Endothelial cell (in vitro differentiated cells): Measurements from ENCODE around the gene ETV1. TPM values are rescaled to one million over a fixed set of nuclear protein-coding genes. Genes with fewer than 3 reads are reported as not detected.

Experiments used
- DNase-seq: peaks from one replicate; pipeline ENCODE4 v3.0.0; 2021; ENCODE audit warnings: low spot score
- H3K27ac Mint-ChIP-seq: one replicate; pipeline ENCODE4 v1.8.0; 2021; ENCODE audit warnings: mixed read lengths, inconsistent platforms; ENCODE audit not compliant: unreplicated experiment
- H3K27me3 Mint-ChIP-seq: one replicate; pipeline ENCODE4 v1.8.0; 2021; ENCODE audit warnings: mild to moderate bottlenecking, moderate library complexity, mixed read lengths, inconsistent platforms; ENCODE audit not compliant: unreplicated experiment
- H3K36me3 Mint-ChIP-seq: one replicate; pipeline ENCODE4 v1.8.0; 2021; ENCODE audit warnings: mild to moderate bottlenecking, low read depth, mixed read lengths, inconsistent platforms; ENCODE audit not compliant: unreplicated experiment
- H3K4me1 Mint-ChIP-seq: one replicate; pipeline ENCODE4 v1.8.0; 2021; ENCODE audit warnings: mild to moderate bottlenecking, mixed read lengths, inconsistent platforms; ENCODE audit not compliant: unreplicated experiment
- H3K4me3 Mint-ChIP-seq: one replicate; pipeline ENCODE4 v1.8.0; 2021; ENCODE audit warnings: mild to moderate bottlenecking, mixed read lengths, inconsistent platforms; ENCODE audit not compliant: unreplicated experiment
- H3K9me3 Mint-ChIP-seq: one replicate; pipeline ENCODE4 v1.8.0; 2021; ENCODE audit warnings: mixed read lengths, inconsistent platforms; ENCODE audit not compliant: unreplicated experiment
- total RNA-seq: library from RNA; stranded (reverse); fragmentation: NEBNext Ultra II Directional; extraction: Animal tissue kit (Norgen Biotek cat#: 25700); gene quantifications from one replicate; pipeline ENCODE4 v1.2.1, GENCODE V29; 2021; ENCODE audit not compliant: unreplicated experiment
- TF ChIP-seq, protein P1 (sequence below): fragments of 200-600 bp; sonication (generic); IDR thresholded peaks from one replicate; pipeline ENCODE4 v1.5.0; 2021; ENCODE audit warnings: antibody characterized with exemption; ENCODE audit not compliant: unreplicated experiment

Gene ETV1
- total RNA-seq, 1 donor from 2014 or later, result 18.2 TPM

DNA sequence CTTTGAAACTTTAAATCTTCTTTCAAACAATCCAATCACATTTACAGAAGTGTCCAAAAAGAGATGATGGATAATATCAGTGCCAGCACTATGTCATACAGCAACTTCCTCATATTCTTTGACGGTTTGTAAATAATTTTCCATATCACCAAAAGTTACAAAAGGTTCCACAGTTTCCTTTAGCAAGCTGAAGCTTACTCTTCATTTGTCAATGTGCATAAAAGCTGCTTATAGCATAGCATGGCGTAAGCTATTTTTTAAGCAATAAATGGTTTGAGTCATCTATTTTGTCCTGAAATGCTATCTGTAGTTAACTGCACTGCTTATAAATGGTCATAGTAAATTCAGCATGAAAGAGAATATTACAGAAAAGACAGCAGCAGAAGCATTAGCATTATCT, 95.1 kb downstream of the ETV1 start:
- no peaks in the 10 kb centered on the region for H3K4me1 Mint-ChIP-seq
- DNase-seq, result no peak
- H3K4me3 Mint-ChIP-seq, result no peak overlapping the region
- TF ChIP-seq, protein P1, sequence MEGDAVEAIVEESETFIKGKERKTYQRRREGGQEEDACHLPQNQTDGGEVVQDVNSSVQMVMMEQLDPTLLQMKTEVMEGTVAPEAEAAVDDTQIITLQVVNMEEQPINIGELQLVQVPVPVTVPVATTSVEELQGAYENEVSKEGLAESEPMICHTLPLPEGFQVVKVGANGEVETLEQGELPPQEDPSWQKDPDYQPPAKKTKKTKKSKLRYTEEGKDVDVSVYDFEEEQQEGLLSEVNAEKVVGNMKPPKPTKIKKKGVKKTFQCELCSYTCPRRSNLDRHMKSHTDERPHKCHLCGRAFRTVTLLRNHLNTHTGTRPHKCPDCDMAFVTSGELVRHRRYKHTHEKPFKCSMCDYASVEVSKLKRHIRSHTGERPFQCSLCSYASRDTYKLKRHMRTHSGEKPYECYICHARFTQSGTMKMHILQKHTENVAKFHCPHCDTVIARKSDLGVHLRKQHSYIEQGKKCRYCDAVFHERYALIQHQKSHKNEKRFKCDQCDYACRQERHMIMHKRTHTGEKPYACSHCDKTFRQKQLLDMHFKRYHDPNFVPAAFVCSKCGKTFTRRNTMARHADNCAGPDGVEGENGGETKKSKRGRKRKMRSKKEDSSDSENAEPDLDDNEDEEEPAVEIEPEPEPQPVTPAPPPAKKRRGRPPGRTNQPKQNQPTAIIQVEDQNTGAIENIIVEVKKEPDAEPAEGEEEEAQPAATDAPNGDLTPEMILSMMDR, result no peak
- no peaks in the 10 kb centered on the region for H3K36me3 Mint-ChIP-seq
- no peak overlapping the region for H3K27ac Mint-ChIP-seq
- no peaks in the 10 kb centered on the region for H3K27me3 Mint-ChIP-seq
- H3K9me3 Mint-ChIP-seq, result no peaks in the 10 kb centered on the region

DNA sequence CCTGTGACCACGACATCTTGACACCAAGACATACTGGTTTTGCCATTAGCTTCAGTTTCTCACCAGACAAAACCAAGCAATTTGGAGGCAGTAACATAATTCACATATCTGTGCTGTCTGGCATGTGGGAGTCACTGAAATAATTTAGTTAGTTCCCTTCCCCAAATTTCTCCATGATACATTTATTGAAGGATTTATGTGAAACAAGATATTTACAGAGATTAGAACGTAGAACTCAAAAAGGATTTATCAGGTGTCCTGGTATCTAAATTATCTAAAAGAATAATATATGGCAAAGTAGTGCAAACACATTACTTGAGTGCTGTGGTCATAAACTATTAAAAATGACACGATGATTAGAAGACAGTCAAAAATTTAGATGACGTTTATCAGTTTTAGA, 98.7 kb downstream of the ETV1 start:
- no peak overlapping the region for H3K4me3 Mint-ChIP-seq
- H3K4me1 Mint-ChIP-seq, result no peaks in the 10 kb centered on the region
- no peaks in the 10 kb centered on the region for H3K9me3 Mint-ChIP-seq
- no peaks in the 10 kb centered on the region for H3K36me3 Mint-ChIP-seq
- TF ChIP-seq, protein P1, result no peak
- H3K27ac Mint-ChIP-seq, result no peak overlapping the region
- DNase-seq, result no peak
- H3K27me3 Mint-ChIP-seq, result no peaks in the 10 kb centered on the region

DNA sequence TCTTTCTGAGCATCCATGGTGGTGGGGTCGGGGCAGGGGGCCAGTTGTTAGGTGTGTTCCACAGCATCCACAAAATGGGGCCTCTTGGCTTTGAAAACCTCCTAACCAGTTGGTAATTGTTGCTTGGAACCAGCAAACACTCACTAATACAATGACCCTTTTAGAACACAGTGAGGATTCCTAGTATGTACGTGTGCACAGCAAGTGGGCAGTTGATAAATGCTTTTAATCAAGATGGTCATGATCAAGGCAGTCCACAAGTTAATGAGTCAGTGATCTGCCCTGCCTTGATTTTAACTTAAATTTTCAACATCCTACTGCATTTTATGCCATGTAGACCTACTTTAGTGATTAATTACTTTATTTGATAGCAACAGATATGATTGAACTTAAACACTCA, 103.1 kb downstream of the ETV1 start:
- Mint-ChIP-seq H3K4me1 (no peaks in the 10 kb centered on the region), H3K4me3 (no peak overlapping the region), H3K27ac (no peak overlapping the region), H3K36me3 (no peaks in the 10 kb centered on the region), H3K9me3 (no peaks in the 10 kb centered on the region), H3K27me3 (no peaks in the 10 kb centered on the region)
- DNase-seq, result no peak
- TF ChIP-seq, protein P1, result no peak

DNA sequence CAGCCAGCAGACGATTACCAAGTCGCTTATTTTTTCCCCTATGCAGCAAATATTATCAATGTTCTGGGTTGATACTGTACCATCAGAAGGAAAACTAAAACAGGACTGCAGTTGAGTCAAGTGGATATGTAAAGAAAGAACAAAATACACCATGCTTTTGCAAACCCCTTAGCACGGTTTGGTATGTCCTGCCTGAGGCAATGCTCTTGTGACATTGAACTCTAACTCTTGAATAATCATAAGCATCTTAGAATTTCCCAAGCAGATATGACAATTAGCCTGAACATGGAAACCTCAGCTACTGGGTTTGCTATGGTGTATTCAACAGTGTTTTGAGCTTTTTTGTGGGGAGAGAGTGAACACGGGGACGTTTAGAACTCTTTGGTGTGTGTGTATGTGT, 107.4 kb downstream of the ETV1 start:
- Mint-ChIP-seq H3K4me3 (no peak overlapping the region), H3K36me3 (no peaks in the 10 kb centered on the region)

DNA sequence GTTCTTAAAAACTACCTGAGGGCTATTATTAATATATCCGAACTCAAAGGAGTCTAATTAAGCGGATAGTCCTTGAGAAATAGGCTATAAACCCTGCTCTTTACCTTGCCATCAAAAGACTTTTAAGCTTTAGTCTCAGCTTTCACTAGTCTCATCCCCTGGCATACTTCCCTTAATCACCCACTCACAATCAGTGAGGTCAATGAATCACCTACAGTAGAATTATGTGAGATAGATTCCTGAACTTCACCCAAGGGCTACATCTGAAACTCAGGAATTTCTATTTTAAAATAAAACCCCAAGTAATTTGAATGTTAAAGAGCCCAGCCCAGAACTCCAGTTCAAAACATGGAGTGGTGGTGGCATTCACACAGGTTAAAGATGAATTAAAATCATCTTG, 108.7 kb downstream of the ETV1 start:
- H3K27me3 Mint-ChIP-seq, result no peaks in the 10 kb centered on the region
- TF ChIP-seq, protein P1, result no peak
- H3K27ac Mint-ChIP-seq, result no peak overlapping the region
- no peak for DNase-seq
- no peaks in the 10 kb centered on the region for H3K4me1 Mint-ChIP-seq
- H3K36me3 Mint-ChIP-seq, result no peaks in the 10 kb centered on the region
- no peak overlapping the region for H3K4me3 Mint-ChIP-seq
- no peaks in the 10 kb centered on the region for H3K9me3 Mint-ChIP-seq

More for the DNA sequence above, 107.4 kb downstream of the ETV1 start:
- no peak for DNase-seq
- Mint-ChIP-seq H3K27me3 (no peaks in the 10 kb centered on the region), H3K9me3 (no peaks in the 10 kb centered on the region), H3K27ac (no peak overlapping the region), H3K4me1 (no peaks in the 10 kb centered on the region)
- TF ChIP-seq, protein P1, result no peak
